ENCODE data around the gene GNB1. TPM values are rescaled to one million over a fixed set of nuclear protein-coding genes. Genes with fewer than 3 reads are reported as not detected.

GNB1 gene
- polyA plus RNA-seq, 3 donors = 41.9 to 357 (median 111) TPM

DNA sequence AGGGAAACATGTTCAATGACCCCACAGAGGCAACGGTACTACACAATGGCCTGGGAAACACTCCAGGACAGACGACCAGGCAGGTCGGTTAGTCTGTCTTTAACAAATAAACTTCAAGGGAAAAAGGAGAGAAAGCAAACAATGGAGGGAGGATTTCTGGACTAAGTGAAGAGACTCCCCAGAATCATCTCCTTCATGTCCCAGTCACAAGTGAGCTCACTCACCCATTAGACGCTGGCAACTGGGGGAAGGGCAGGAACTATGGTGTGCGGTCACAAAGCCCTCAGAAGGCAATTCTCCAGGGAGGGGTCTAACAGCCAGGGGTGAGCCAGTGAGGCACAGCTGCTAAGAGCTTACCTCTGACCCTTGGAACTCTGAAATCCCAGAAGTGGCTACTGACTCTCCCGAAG, 57.0 kb downstream of the GNB1 start:
- no peaks in the 10 kb centered on the region for H3K4me1 Mint-ChIP-seq

DNA sequence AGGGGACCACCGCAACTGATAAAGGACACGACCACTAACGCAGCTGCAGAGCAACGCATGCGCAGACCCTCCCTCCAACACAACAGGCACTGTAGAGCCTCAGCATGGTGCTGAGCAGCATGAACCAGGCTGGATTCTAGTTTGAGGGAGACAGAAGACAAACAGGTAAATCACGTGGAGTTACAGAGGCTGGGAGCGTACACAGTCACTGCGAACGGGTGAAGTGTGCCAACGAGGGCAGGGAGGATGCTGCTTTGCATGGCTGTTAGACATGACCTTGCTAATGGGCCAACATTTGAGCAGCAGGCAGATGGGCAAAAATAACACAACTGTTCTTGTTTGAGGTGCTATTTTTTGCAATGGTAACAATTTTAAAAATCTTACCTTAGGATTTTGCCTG, 57.4 kb downstream of the GNB1 start:
- Histone ChIP-seq H3K9ac (ENCODE audit: insufficient read depth, low read length, poor library complexity, severe bottlenecking) (no peak overlapping the region), H2AFZ (ENCODE audit: insufficient read depth, low read depth, low read length, poor library complexity, severe bottlenecking) (no peak overlapping the region), H3K4me3 (replicated peaks in 1 of 3; ENCODE audit: low read depth in 2 of 3, low read length in 3 of 3) (no peak overlapping the region), H3K4me1 (ENCODE audit: control insufficient read depth in 1 of 2, insufficient read depth in 2 of 2, low read length in 2 of 2) (no peaks in the 10 kb centered on the region), H3K36me3 (replicated peaks in 1 of 2; ENCODE audit: control insufficient read depth in 1 of 2, insufficient read depth in 2 of 2, low read length in 2 of 2) (peaks cover 40 to 86% of the 10 kb centered on the region in 2 donors), H4K20me1 (ENCODE audit: insufficient read depth, low read length) (peaks cover 100% of the 10 kb centered on the region), H3K27me3 (ENCODE audit: control insufficient read depth in 2 of 2, insufficient read depth in 2 of 2, low read length in 2 of 2) (no peaks in the 10 kb centered on the region), H3K27ac (ENCODE audit: low read depth in 1 of 2, low read length in 2 of 2) (peak overlapping the region in 1 of 2 donors; percentile 9), H3K9me3 (replicated peaks in 1 of 2; ENCODE audit: control insufficient read depth in 1 of 2, insufficient read depth in 1 of 2, low read length in 2 of 2) (no peaks in the 10 kb centered on the region), H3K4me2 (replicated peaks; ENCODE audit: extremely low read depth, low read length, poor library complexity, severe bottlenecking) (no peak overlapping the region), H3K79me2 (ENCODE audit: insufficient read depth, low read length) (peaks cover 100% of the 10 kb centered on the region)
- peaks cover 59 to 87% of the 10 kb centered on the region in 2 donors for H3K36me3 Mint-ChIP-seq
- intact Hi-C loops (cut with micrococcal nuclease) = no loop called here
- no peaks in the 10 kb centered on the region for H3K4me1 Mint-ChIP-seq
- H3K4me3 Mint-ChIP-seq = no peak overlapping the region
- 95% methylated on average over 8 of the region's 10 CpGs for WGBS (ENCODE audit: insufficient coverage)
- H3K9me3 Mint-ChIP-seq = no peaks in the 10 kb centered on the region
- no peak for DNase-seq
- TF ChIP-seq, protein P1, sequence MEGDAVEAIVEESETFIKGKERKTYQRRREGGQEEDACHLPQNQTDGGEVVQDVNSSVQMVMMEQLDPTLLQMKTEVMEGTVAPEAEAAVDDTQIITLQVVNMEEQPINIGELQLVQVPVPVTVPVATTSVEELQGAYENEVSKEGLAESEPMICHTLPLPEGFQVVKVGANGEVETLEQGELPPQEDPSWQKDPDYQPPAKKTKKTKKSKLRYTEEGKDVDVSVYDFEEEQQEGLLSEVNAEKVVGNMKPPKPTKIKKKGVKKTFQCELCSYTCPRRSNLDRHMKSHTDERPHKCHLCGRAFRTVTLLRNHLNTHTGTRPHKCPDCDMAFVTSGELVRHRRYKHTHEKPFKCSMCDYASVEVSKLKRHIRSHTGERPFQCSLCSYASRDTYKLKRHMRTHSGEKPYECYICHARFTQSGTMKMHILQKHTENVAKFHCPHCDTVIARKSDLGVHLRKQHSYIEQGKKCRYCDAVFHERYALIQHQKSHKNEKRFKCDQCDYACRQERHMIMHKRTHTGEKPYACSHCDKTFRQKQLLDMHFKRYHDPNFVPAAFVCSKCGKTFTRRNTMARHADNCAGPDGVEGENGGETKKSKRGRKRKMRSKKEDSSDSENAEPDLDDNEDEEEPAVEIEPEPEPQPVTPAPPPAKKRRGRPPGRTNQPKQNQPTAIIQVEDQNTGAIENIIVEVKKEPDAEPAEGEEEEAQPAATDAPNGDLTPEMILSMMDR (IDR thresholded peaks at IDR 0.05) = no peak
- no peaks in the 10 kb centered on the region for H3K27me3 Mint-ChIP-seq (ENCODE audit: low read depth in 3 of 3)
- H3K27ac Mint-ChIP-seq = peak overlapping the region in 3 of 7 donors; percentile 58 to 77 (median 73)

More for the DNA sequence above, 57.0 kb downstream of the GNB1 start:
- no peaks in the 10 kb centered on the region for H3K9me3 ChIP-seq (replicated peaks in 1 of 2; ENCODE audit: control insufficient read depth in 1 of 2, insufficient read depth in 1 of 2, low read length in 2 of 2)
- peaks cover 63 to 88% of the 10 kb centered on the region in 2 donors for H3K36me3 Mint-ChIP-seq
- H3K79me2 ChIP-seq (ENCODE audit: insufficient read depth, low read length) = peaks cover 100% of the 10 kb centered on the region
- H3K4me3 Mint-ChIP-seq = no peak overlapping the region
- H3K9me3 Mint-ChIP-seq = no peaks in the 10 kb centered on the region
- no peak overlapping the region for H3K9ac ChIP-seq (ENCODE audit: insufficient read depth, low read length, poor library complexity, severe bottlenecking)
- H3K27me3 Mint-ChIP-seq (ENCODE audit: low read depth in 3 of 3) = no peaks in the 10 kb centered on the region
- peaks cover 100% of the 10 kb centered on the region for H4K20me1 ChIP-seq (ENCODE audit: insufficient read depth, low read length)
- no peaks in the 10 kb centered on the region for H3K4me1 ChIP-seq (ENCODE audit: control insufficient read depth in 1 of 2, insufficient read depth in 2 of 2, low read length in 2 of 2)
- no peak for DNase-seq
- H3K27ac Mint-ChIP-seq = peak overlapping the region in 3 of 7 donors; percentile 43 to 73 (median 51)
- no peaks in the 10 kb centered on the region for H3K27me3 ChIP-seq (ENCODE audit: control insufficient read depth in 2 of 2, insufficient read depth in 2 of 2, low read length in 2 of 2)
- H3K36me3 ChIP-seq (replicated peaks in 1 of 2; ENCODE audit: control insufficient read depth in 1 of 2, insufficient read depth in 2 of 2, low read length in 2 of 2) = peaks cover 40 to 87% of the 10 kb centered on the region in 2 donors
- H3K4me3 ChIP-seq (replicated peaks in 1 of 3; ENCODE audit: low read depth in 2 of 3, low read length in 3 of 3) = no peak overlapping the region
- no peak overlapping the region for H2AFZ ChIP-seq (ENCODE audit: insufficient read depth, low read depth, low read length, poor library complexity, severe bottlenecking)
- H3K27ac ChIP-seq (ENCODE audit: low read depth in 1 of 2, low read length in 2 of 2) = peak overlapping the region in 1 of 2 donors; percentile 9
- intact Hi-C loops (cut with micrococcal nuclease) = no loop called here
- TF ChIP-seq, protein P1 (IDR thresholded peaks at IDR 0.05) = no peak
- WGBS (ENCODE audit: insufficient coverage) = 92% methylated on average over 3 of the region's 6 CpGs
- no peak overlapping the region for H3K4me2 ChIP-seq (replicated peaks; ENCODE audit: extremely low read depth, low read length, poor library complexity, severe bottlenecking)
